AG09319 (cell line): ENCODE results near the gene CTTNBP2.

Experiments used
- DNase-seq: peaks from one replicate; pipeline ENCODE4 v3.0.0-alpha.2; 2010; ENCODE audit warnings: low read depth; ENCODE audit errors: extremely low read depth
- TF ChIP-seq, protein P1 (sequence below): IDR thresholded peaks from 2 replicates; pipeline ENCODE4 v1.5.1; 2011; ENCODE audit warnings: low read depth, mild to moderate bottlenecking, inconsistent platforms, low read length, moderate library complexity

The CTTNBP2 gene

DNA sequence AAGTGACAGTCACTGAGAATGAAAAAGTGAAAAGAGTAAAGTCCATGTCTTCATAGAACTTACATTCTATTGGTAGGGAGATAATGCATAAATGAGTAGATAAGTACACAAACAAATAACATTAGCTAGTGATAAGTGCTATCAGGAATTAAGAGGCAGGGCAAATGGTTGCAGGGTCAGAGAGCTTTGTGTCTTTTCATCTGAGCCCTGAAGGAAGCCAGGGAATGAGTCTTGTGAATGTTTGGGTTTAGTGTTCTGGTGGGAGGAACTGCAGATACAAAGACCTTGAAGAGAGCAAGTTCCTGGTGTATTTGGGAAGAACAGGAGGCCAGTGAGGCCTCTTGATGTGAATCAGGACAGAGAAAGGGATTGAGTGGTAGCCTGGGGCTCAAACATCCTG, 183.8 kb downstream of the CTTNBP2 start:
- TF ChIP-seq, protein P1, sequence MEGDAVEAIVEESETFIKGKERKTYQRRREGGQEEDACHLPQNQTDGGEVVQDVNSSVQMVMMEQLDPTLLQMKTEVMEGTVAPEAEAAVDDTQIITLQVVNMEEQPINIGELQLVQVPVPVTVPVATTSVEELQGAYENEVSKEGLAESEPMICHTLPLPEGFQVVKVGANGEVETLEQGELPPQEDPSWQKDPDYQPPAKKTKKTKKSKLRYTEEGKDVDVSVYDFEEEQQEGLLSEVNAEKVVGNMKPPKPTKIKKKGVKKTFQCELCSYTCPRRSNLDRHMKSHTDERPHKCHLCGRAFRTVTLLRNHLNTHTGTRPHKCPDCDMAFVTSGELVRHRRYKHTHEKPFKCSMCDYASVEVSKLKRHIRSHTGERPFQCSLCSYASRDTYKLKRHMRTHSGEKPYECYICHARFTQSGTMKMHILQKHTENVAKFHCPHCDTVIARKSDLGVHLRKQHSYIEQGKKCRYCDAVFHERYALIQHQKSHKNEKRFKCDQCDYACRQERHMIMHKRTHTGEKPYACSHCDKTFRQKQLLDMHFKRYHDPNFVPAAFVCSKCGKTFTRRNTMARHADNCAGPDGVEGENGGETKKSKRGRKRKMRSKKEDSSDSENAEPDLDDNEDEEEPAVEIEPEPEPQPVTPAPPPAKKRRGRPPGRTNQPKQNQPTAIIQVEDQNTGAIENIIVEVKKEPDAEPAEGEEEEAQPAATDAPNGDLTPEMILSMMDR = no peak

GRCh38 chr7:117688126-117688525, 185.1 kb downstream of the CTTNBP2 start:
- no peak for DNase-seq
- TF ChIP-seq, protein P1 = no peak

More for the DNA sequence above, 183.8 kb downstream of the CTTNBP2 start:
- DNase-seq = no peak

- TF ChIP-seq, protein P1 = no peak
- DNase-seq = no peak
Measured at GRCh38 chr7:117686311-117686935, 186.8 kb downstream of the CTTNBP2 start.

DNA sequence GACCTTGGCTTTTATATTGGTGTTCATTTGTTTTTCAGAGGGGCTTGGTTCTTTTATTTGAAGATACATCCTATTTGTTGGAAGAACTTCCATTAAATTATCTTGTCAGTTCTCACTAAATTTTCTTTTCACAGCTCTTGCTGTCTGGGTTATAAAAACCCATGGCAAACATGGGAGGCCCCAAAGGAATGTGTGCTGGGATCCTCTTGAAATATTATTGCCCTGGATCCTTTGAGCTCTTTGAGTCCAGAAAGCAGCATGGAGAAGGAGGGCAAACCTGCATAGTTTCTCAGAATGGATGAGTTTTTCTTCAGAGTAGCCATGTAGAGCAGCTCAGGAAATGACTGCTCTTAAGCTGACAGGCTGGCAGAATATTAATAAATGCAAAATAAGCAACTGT, 187.4 kb downstream of the CTTNBP2 start:
- DNase-seq = no peak

DNA sequence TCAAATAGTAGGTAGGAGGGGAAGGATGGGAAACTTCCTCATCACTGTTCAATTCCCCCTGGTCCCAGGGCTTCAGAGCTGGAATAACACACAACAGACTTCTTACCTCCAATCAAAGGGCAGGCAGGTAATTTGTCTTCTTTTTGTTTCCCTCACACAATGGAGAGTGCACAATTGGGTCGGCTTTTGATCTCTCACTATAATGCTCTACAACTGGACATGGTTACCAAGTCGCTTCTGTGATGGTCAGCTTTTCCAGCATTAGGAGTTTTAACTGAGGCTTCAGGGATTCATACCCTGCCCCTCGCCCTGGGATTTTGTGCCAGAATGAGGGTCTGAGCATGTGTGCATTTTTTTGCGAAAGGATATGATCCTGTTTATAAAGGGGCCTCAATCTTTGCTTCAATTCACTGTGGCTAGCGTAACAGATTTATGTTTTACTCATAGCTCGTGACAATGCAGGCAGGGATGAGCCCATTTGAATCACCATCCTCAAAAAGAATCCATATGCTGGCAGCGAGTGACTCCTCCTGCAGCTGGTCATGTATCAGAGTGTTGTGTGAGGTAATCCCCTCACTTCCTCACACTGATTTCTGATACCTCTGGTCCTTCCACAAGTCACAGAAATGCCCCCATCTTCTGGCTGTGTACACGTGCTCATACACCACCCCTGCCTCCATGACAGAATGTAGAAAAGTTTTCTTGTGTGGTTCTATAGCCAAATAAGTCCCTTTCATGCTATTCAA, 189.6 kb downstream of the CTTNBP2 start:
- no peak for DNase-seq
- TF ChIP-seq, protein P1 = no peak

More for the DNA sequence above, 187.4 kb downstream of the CTTNBP2 start:
- TF ChIP-seq, protein P1 = no peak

DNA sequence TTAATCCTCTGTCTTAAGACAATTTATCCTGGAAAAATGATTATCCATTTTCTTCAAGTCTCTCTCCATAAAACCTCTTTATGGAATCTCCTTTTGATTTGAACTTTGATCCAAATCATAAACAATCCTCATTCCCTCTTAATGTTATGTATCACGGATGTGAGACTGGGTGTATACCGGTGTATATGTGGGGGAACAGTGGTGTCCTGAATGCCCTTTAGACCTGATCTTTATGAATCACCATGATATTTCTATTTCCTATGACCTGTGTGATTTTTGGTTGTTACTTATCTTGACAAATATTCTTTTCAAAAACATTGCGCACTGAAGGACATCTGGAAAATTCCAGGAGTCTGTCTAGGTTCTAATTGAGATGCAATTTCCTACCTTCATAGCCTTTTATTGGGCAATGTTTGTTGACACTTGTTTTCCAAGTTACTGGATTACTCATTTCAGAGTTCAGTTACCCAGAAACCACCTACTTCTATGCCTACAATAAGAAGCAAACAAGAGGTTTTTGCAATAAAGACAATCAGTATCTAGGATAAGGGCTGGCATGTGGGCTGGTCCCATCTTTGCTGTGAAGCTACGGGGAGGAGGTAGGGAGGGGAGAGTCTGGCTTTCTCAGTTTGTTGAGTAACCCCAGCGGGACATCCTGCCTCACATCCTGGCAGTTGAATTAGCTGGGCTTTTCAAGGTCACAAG, 190.4 kb downstream of the CTTNBP2 start:
- TF ChIP-seq, protein P1 = no peak

GRCh38 chr7:117679120-117679519, 194.1 kb downstream of the CTTNBP2 start:
- TF ChIP-seq, protein P1 = no peak
- DNase-seq = no peak

More for the DNA sequence above, 190.4 kb downstream of the CTTNBP2 start:
- no peak for DNase-seq
